Measurements from ENCODE around the gene CNKSR3. TPM values are rescaled to one million over a fixed set of nuclear protein-coding genes. Genes with fewer than 3 reads are reported as not detected.

The CNKSR3 gene
- total and polyA plus RNA-seq, 5 experiments from 2014 or later, result 0.01 TPM; not detected in 4

DNA sequence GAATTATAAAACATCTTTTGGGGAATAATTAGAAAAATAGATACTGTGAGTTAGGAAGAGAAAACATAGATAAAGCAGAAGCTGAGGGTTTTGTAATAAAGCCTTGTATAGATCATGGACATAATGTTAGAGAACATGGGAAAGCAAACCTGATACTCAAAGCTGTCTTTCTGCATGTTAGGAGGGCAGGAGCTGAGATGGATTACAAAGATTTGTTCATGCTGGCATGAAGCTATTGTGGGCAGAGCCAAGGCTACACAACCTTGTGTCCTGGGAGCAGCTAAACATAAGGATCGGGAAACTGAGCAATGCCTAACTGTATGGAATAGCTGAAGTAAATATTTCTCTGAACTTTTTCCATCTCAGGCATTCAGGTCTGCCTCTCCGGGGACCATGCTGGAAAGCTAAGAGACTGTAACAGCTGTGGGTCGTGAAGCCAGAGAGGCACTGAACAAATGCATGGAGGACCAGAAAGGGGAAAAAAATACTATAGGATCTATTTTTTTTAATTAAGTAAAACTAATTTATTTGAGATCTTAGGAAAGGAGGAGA, 28.2 kb upstream of the CNKSR3 start:
- ATAC-seq (no peak), DNase-seq (no peak)
- POLR2A ChIA-PET, result no interaction called here
- no peak overlapping the region for H3K27ac Mint-ChIP-seq
- H3K4me1 Mint-ChIP-seq, result no peaks in the 10 kb centered on the region
- H3K9me3 Mint-ChIP-seq, result no peaks in the 10 kb centered on the region
- H3K36me3 Mint-ChIP-seq, result no peaks in the 10 kb centered on the region
- no peak overlapping the region for H3K4me3 Mint-ChIP-seq
- H3K27me3 Mint-ChIP-seq, result peaks cover 0 to 4% (median 0%) of the 10 kb centered on the region in 5 donors

- Mint-ChIP-seq H3K27me3 (peaks cover 0 to 4% (median 0%) of the 10 kb centered on the region in 5 donors), H3K36me3 (no peaks in the 10 kb centered on the region), H3K27ac (no peak overlapping the region), H3K4me1 (no peaks in the 10 kb centered on the region), H3K4me3 (no peak overlapping the region), H3K9me3 (no peaks in the 10 kb centered on the region)
- ATAC-seq, result no peak
- POLR2A ChIA-PET, result no interaction called here
- no peak for DNase-seq
Observed at GRCh38 chr6:154537511-154538325, 27.2 kb upstream of the CNKSR3 start.

- no peaks in the 10 kb centered on the region for H3K9me3 Mint-ChIP-seq
- ATAC-seq, result no peak
Observed at GRCh38 chr6:154536999-154537398, 26.5 kb upstream of the CNKSR3 start.

DNA sequence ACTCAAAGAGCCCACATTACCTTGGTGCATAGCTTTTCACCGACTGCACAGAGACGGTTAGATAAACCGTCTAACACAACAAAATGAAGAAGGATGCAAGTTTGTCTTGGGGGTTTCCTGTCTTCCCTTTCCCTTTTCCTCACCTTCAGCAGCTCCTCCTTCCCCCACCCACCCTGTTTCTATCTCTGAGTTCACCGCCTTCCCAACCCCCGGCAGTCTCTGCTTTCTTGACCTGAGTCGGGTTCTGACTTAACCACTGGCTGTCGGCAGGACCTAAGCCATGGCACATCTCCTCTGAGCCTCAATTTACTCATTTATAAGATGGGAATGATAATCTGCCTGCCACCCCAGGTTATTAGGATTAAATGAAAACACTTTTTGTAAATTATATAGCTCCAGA, 25.8 kb upstream of the CNKSR3 start:
- H3K36me3 Mint-ChIP-seq, result no peaks in the 10 kb centered on the region
- no peaks in the 10 kb centered on the region for H3K9me3 Mint-ChIP-seq
- H3K4me3 Mint-ChIP-seq, result no peak overlapping the region
- ATAC-seq (no peak), DNase-seq (no peak)
- peaks cover 0 to 4% (median 0%) of the 10 kb centered on the region in 5 donors for H3K27me3 Mint-ChIP-seq
- POLR2A ChIA-PET, result no interaction called here
- no peaks in the 10 kb centered on the region for H3K4me1 Mint-ChIP-seq
- H3K27ac Mint-ChIP-seq, result no peak overlapping the region

More at GRCh38 chr6:154536999-154537398, 26.5 kb upstream of the CNKSR3 start:
- H3K4me1 Mint-ChIP-seq, result no peaks in the 10 kb centered on the region
- POLR2A ChIA-PET, result no interaction called here
- H3K4me3 Mint-ChIP-seq, result no peak overlapping the region
- no peak overlapping the region for H3K27ac Mint-ChIP-seq
- DNase-seq, result no peak
- H3K27me3 Mint-ChIP-seq, result peaks cover 0 to 4% (median 0%) of the 10 kb centered on the region in 5 donors
- no peaks in the 10 kb centered on the region for H3K36me3 Mint-ChIP-seq

DNA sequence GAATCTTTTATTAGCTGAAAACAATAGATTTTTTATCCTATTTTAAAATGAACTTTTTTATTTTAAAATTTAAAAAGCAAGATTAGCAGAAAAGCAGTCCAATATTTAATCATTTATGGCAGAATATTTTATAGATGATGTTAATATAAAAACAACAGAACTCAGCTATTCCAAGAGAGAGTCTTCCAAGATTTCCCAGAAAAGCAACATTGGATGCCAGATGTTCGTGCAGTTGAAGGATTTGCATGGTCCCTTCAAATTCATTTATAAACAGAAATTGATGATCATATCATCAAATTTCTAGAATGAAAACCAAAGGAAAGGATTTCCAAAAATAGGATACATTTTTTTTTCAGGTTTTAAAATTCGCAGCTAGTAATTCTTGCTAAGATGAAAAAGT, 25.4 kb upstream of the CNKSR3 start:
- Mint-ChIP-seq H3K4me3 (no peak overlapping the region), H3K4me1 (no peaks in the 10 kb centered on the region), H3K27ac (no peak overlapping the region), H3K27me3 (peaks cover 0 to 4% (median 0%) of the 10 kb centered on the region in 5 donors), H3K9me3 (no peaks in the 10 kb centered on the region), H3K36me3 (no peaks in the 10 kb centered on the region)
- no peak for ATAC-seq
- no peak for DNase-seq
- POLR2A ChIA-PET, result no interaction called here

GRCh38 chr6:154535147-154535546, 24.7 kb upstream of the CNKSR3 start:
- no peak for ATAC-seq
- no peak overlapping the region for H3K4me3 Mint-ChIP-seq
- POLR2A ChIA-PET, result no interaction called here

DNA sequence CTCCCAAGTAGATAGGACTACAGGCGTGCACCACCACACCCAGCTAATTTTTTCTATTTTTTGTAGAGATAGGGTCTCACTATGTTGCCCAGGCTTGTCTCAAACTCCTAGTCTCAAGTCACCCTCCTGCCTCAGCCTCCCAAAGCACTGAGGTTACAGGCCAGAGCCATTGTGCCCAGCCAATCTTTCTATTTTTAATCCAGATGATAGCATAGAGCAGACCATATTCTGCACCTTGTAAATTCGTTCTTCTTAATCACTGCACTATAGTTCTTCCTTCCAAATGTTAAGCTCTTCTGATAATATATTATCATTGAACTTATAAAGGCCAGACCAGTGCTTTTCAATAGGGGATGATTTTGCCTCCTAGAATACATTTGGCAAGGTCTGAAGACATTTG, 24.0 kb upstream of the CNKSR3 start:
- Mint-ChIP-seq H3K27ac (no peak overlapping the region), H3K27me3 (peaks cover 0 to 4% (median 0%) of the 10 kb centered on the region in 5 donors), H3K4me3 (no peak overlapping the region), H3K36me3 (no peaks in the 10 kb centered on the region), H3K4me1 (no peaks in the 10 kb centered on the region), H3K9me3 (no peaks in the 10 kb centered on the region)
- ATAC-seq, result no peak
- no peak for DNase-seq
- POLR2A ChIA-PET, result no interaction called here

More at GRCh38 chr6:154535147-154535546, 24.7 kb upstream of the CNKSR3 start:
- Mint-ChIP-seq H3K9me3 (no peaks in the 10 kb centered on the region), H3K36me3 (no peaks in the 10 kb centered on the region), H3K27ac (no peak overlapping the region), H3K4me1 (no peaks in the 10 kb centered on the region), H3K27me3 (peaks cover 0 to 4% (median 0%) of the 10 kb centered on the region in 5 donors)
- DNase-seq, result no peak

GRCh38 chr6:154532426-154532825, 21.9 kb upstream of the CNKSR3 start:
- POLR2A ChIA-PET, result no interaction called here
- H3K4me3 Mint-ChIP-seq, result no peak overlapping the region
- no peak for ATAC-seq

DNA sequence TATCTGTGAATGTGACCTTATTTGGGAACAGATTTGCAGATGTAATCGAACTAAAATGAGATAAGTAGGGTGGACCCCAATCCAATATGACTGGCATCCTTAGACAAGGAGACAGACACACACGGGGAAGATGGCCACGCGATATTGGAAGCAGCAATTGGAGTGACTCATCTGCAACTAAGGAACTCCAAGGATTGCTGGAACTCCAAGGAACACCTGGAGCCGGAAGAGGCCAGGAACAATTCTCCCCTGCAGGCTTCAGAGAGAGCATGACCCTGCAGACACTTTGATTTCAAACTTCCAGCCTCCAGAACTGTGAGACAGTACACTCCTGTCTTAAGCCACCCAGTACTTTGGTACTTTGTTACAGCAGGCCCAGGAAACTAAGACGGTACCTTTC, 19.5 kb upstream of the CNKSR3 start:
- peaks cover 0 to 3% (median 0%) of the 10 kb centered on the region in 9 donors for H3K9me3 Mint-ChIP-seq
- H3K27ac Mint-ChIP-seq, result no peak overlapping the region
- H3K4me3 Mint-ChIP-seq, result no peak overlapping the region
- no peaks in the 10 kb centered on the region for H3K27me3 Mint-ChIP-seq
- ATAC-seq (no peak), DNase-seq (no peak)
- H3K4me1 Mint-ChIP-seq, result peaks cover 3 to 5% (median 3%) of the 10 kb centered on the region in 4 donors
- no peaks in the 10 kb centered on the region for H3K36me3 Mint-ChIP-seq
- POLR2A ChIA-PET, result no interaction called here

More at GRCh38 chr6:154532426-154532825, 21.9 kb upstream of the CNKSR3 start:
- Mint-ChIP-seq H3K4me1 (no peaks in the 10 kb centered on the region), H3K27ac (no peak overlapping the region), H3K36me3 (no peaks in the 10 kb centered on the region), H3K27me3 (peaks cover 0 to 4% (median 0%) of the 10 kb centered on the region in 5 donors), H3K9me3 (peaks cover 0 to 3% (median 0%) of the 10 kb centered on the region in 9 donors)
- DNase-seq, result no peak

DNA sequence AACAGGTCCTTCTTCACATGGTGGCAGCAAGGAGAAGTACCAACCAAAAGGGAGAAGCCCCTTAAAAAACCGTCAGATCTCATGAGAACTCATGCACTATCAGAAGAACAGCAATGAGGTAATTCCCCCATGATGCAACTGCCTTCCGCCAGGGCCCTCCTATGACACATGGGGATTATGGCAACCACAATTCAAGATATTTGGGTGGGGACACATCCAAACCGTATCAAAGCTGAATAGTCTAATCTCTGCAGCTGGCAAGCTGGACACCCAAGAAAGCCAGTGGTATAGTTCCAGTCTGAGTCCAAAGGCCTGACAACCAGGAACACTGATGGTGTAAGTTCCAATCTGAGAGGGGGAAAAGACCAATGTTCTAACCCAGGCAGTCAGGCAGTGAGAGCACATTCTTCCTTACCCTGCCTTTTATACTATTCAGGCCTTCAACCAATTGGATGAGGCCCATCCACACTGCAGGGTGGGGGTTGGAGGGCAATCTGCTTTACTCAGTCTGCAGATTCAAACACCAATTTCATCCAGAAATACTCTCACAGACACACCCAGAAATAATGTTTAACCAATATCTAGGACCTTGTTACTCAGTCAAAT, 17.9 kb upstream of the CNKSR3 start:
- no peak overlapping the region for H3K4me3 Mint-ChIP-seq

DNA sequence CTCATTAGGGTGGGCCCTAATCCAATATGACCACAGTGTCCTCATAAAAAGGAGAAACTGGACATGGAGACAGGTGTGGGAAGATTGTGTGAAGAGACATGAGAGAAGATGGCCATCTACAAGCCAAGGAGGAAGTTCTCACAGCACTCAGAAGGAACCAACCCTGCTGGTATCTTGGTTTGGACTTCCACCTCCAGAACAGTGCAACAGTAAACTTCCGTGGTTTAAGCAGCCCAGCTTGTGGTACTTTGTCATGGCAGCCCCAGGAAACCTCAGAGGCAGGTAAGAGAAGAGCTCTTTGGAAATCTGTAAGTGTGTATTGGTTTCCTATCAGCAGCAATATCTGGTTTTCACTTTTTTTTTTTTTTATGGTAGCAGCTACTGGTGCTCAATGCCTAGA, 16.5 kb upstream of the CNKSR3 start:
- H3K27me3 Mint-ChIP-seq, result no peaks in the 10 kb centered on the region
- peaks cover 0 to 3% (median 0%) of the 10 kb centered on the region in 9 donors for H3K9me3 Mint-ChIP-seq
- no peak overlapping the region for H3K4me3 Mint-ChIP-seq
- H3K36me3 Mint-ChIP-seq, result no peaks in the 10 kb centered on the region
- no peak overlapping the region for H3K27ac Mint-ChIP-seq
- H3K4me1 Mint-ChIP-seq, result peaks cover 3 to 5% (median 4%) of the 10 kb centered on the region in 4 donors
- DNase-seq, result no peak
- no peak for ATAC-seq
- POLR2A ChIA-PET, result no interaction called here

More for the DNA sequence above, 17.9 kb upstream of the CNKSR3 start:
- Mint-ChIP-seq H3K27ac (no peak overlapping the region), H3K9me3 (peaks cover 0 to 3% (median 0%) of the 10 kb centered on the region in 9 donors), H3K4me1 (peaks cover 3 to 5% (median 3%) of the 10 kb centered on the region in 4 donors), H3K36me3 (no peaks in the 10 kb centered on the region), H3K27me3 (no peaks in the 10 kb centered on the region)
- no peak for DNase-seq
- POLR2A ChIA-PET, result no interaction called here
- ATAC-seq, result no peak

GRCh38 chr6:154522576-154522975, 12.1 kb upstream of the CNKSR3 start:
- Mint-ChIP-seq H3K4me3 (no peak overlapping the region), H3K27me3 (peaks cover 0 to 1% (median 0%) of the 10 kb centered on the region in 5 donors), H3K36me3 (no peaks in the 10 kb centered on the region), H3K27ac (no peak overlapping the region), H3K9me3 (no peaks in the 10 kb centered on the region), H3K4me1 (peaks cover 3 to 5% (median 4%) of the 10 kb centered on the region in 4 donors)
- POLR2A ChIA-PET, result no interaction called here
- no peak for ATAC-seq
- DNase-seq, result no peak

GRCh38 chr6:154521412-154521811, 10.9 kb upstream of the CNKSR3 start:
- Mint-ChIP-seq H3K4me3 (no peak overlapping the region), H3K27ac (no peak overlapping the region), H3K27me3 (peaks cover 0 to 5% (median 0%) of the 10 kb centered on the region in 5 donors), H3K9me3 (no peaks in the 10 kb centered on the region), H3K36me3 (no peaks in the 10 kb centered on the region), H3K4me1 (peaks cover 0 to 1% (median 0%) of the 10 kb centered on the region in 4 donors)
- DNase-seq (no peak), ATAC-seq (no peak)
- POLR2A ChIA-PET, result no interaction called here

Data from naive thymus-derived CD8-positive, alpha-beta T cell (primary cell).